GM18873 (cell line): ENCODE measurements around the gene PPP2R3B.
"Not testable (repeated sequence)": the region's sequence is repeated elsewhere in the genome, so short reads cannot be mapped to it uniquely, and the experiment has no call there.

Source experiments
- ATAC-seq: cut with Tn5 transposase; IDR thresholded peaks from one replicate; pipeline ENCODE4 v1.9.1; 2021; ENCODE audit warnings: mild to moderate bottlenecking, moderate library complexity, moderate number of reproducible peaks; ENCODE audit not compliant: unreplicated experiment, low FRiP score

Gene PPP2R3B

GRCh38 chrX:355329-356050 lies 31.2 kb downstream of the PPP2R3B start:
- no peak for ATAC-seq

GRCh38 chrX:353566-354535 lies 32.9 kb downstream of the PPP2R3B start:
- ATAC-seq, result no peak

- no peak for ATAC-seq
These were observed 34.0 kb downstream of the PPP2R3B start for GRCh38 chrX:352582-353314.

GRCh38 chrX:352181-352580 lies 34.5 kb downstream of the PPP2R3B start:
- no peak for ATAC-seq

- ATAC-seq, result no peak
These were observed 35.0 kb downstream of the PPP2R3B start for GRCh38 chrX:351736-352135.

GRCh38 chrX:351324-351641 lies 35.4 kb downstream of the PPP2R3B start:
- ATAC-seq, result not testable (repeated sequence)

GRCh38 chrX:350534-351323 lies 36.0 kb downstream of the PPP2R3B start:
- no peak for ATAC-seq

GRCh38 chrX:350148-350533 lies 36.6 kb downstream of the PPP2R3B start:
- ATAC-seq, result no peak

GRCh38 chrX:349702-350101 lies 37.0 kb downstream of the PPP2R3B start:
- ATAC-seq, result no peak

- no peak for ATAC-seq
These were observed 37.5 kb downstream of the PPP2R3B start for GRCh38 chrX:349196-349595.

GRCh38 chrX:348461-349117 lies 38.1 kb downstream of the PPP2R3B start:
- no peak for ATAC-seq

- no peak for ATAC-seq
These were observed 39.2 kb downstream of the PPP2R3B start for GRCh38 chrX:347351-348117.

GRCh38 chrX:346034-346813 lies 40.5 kb downstream of the PPP2R3B start:
- ATAC-seq, result no peak

- ATAC-seq, result no peak
These were observed 41.4 kb downstream of the PPP2R3B start for GRCh38 chrX:345020-345925.

- no peak for ATAC-seq
These were observed 42.3 kb downstream of the PPP2R3B start for GRCh38 chrX:344371-344901.

GRCh38 chrX:341541-342101 lies 45.1 kb downstream of the PPP2R3B start:
- ATAC-seq, result no peak
